Cardiac septum (tissue), 1 donor: Measurements from ENCODE around the gene KIF16B. TPM values are rescaled to one million over a fixed set of nuclear protein-coding genes. Genes with fewer than 3 reads are reported as not detected.

ENCODE experiments used
- DNase-seq: peaks from one replicate; pipeline ENCODE4 v3.0.0-alpha.2; 2020; ENCODE audit warnings: low spot score
- intact Hi-C: fragments of 100-400 bp; cut with DNase I; formaldehyde crosslinking; loops from one replicate; pipeline ENCODE4 v1.14.0; 2022
- total RNA-seq: library from RNA; stranded (reverse); fragmentation: NEBNext Ultra II Directional; extraction: Animal tissue kit (Norgen Biotek cat#: 25700); gene quantifications from one replicate; pipeline ENCODE4 v1.2.1, GENCODE V29; 2021
- donor health status: DM: no; HTN: no; CAD: no.

Gene KIF16B
- total RNA-seq, 1 donor from 2014 or later: 19.7 TPM

GRCh38 chr20:16491294-16491905 is 81.8 kb downstream of the KIF16B start:
- intact Hi-C loops: no loop called here
- DNase-seq: no peak

- intact Hi-C loops: no loop called here
- DNase-seq: no peak
These were observed 82.6 kb downstream of the KIF16B start for GRCh38 chr20:16490696-16491095.

- no peak for DNase-seq
- intact Hi-C loops: no loop called here
These were observed 84.6 kb downstream of the KIF16B start for GRCh38 chr20:16488616-16489015.

GRCh38 chr20:16488086-16488485 is 85.2 kb downstream of the KIF16B start:
- intact Hi-C loops: no loop called here
- no peak for DNase-seq

- no peak for DNase-seq
- intact Hi-C loops: no loop called here
These were observed 86.7 kb downstream of the KIF16B start for GRCh38 chr20:16486532-16486931.

GRCh38 chr20:16485401-16485800 is 87.8 kb downstream of the KIF16B start:
- intact Hi-C loops: no loop called here
- no peak for DNase-seq

- DNase-seq: no peak
- intact Hi-C loops: no loop called here
These were observed 90.2 kb downstream of the KIF16B start for GRCh38 chr20:16483024-16483423.

GRCh38 chr20:16481977-16482376 is 91.3 kb downstream of the KIF16B start:
- intact Hi-C loops: no loop called here
- no peak for DNase-seq

GRCh38 chr20:16479666-16480065 is 93.6 kb downstream of the KIF16B start:
- DNase-seq: no peak

GRCh38 chr20:16477632-16478031 is 95.6 kb downstream of the KIF16B start:
- DNase-seq: no peak
- intact Hi-C loops: no loop called here

More at GRCh38 chr20:16479666-16480065, 93.6 kb downstream of the KIF16B start:
- intact Hi-C loops: no loop called here

GRCh38 chr20:16476032-16476431 is 97.2 kb downstream of the KIF16B start:
- intact Hi-C loops: no loop called here
- DNase-seq: no peak

GRCh38 chr20:16475225-16475624 is 98.0 kb downstream of the KIF16B start:
- intact Hi-C loops: no loop called here
- no peak for DNase-seq

GRCh38 chr20:16474363-16474762 is 98.9 kb downstream of the KIF16B start:
- intact Hi-C loops: no loop called here

GRCh38 chr20:16472045-16472872 is 101.0 kb downstream of the KIF16B start:
- DNase-seq: no peak
- intact Hi-C loops: no loop called here

More at GRCh38 chr20:16474363-16474762, 98.9 kb downstream of the KIF16B start:
- DNase-seq: no peak

- intact Hi-C loops: no loop called here
- no peak for DNase-seq
These were observed 103.8 kb downstream of the KIF16B start for GRCh38 chr20:16469395-16469905.

- intact Hi-C loops: no loop called here
- DNase-seq: no peak
These were observed 110.5 kb downstream of the KIF16B start for GRCh38 chr20:16462711-16463110.

GRCh38 chr20:16459019-16459700 is 114.1 kb downstream of the KIF16B start:
- DNase-seq: no peak
- intact Hi-C loops: no loop called here

GRCh38 chr20:16457514-16457913 is 115.7 kb downstream of the KIF16B start:
- DNase-seq: no peak
- intact Hi-C loops: no loop called here

- intact Hi-C loops: no loop called here
- no peak for DNase-seq
These were observed 117.9 kb downstream of the KIF16B start for GRCh38 chr20:16455324-16455723.

GRCh38 chr20:16451982-16452381 is 121.3 kb downstream of the KIF16B start:
- DNase-seq: no peak

More at GRCh38 chr20:16451982-16452381, 121.3 kb downstream of the KIF16B start:
- intact Hi-C loops: no loop called here
